ENCODE measurements around the gene CCDC192.

DNA sequence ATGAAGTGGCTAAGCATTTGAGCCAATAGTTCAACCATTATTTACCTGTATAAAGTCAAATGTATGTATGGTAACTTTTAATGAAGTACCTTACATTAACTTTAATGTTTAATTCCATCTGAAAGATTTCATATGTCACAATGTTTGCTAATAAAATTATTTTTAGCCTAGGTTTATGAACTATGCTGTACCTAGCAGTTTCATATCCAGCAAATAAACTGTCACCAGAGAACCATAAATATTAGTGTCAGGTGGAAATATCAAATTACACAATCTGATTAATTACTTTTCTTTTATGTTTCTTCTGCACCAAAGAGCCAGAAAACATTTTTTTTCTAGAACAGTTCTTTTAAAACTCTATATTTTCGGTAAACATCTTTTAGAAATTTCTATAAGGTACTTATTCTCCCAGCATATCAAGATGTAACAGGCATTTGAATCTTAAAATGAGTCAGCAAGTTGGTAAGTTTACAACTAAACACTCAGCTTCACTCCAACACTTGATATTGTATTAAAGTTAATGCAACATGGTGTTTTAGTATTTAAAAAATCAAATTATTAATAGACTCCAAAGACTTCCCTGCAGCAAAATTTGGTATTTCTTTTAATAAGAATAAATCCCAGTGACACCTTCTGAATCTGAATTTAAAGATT, 8.5 kb upstream of the CCDC192 start:
- TF ChIP-seq POLR2A (IDR thresholded peaks at IDR 0.05; ENCODE audit: low read length) (no peak), NFE2L2 (conservative IDR thresholded peaks at IDR 0.05; ENCODE audit: low read length) (no peak), SMC3 (IDR thresholded peaks at IDR 0.05) (no peak)
